A673 (cell line): ENCODE data around the gene C4BPA.

Source experiments
- CTCF ChIP-seq: fragments of 300-800, 200-600 bp; sonication (generic); conservative IDR thresholded peaks from 2 replicates; pipeline ENCODE4 v1.5.1; 2017; ENCODE audit warnings: low read depth, mild to moderate bottlenecking, antibody characterized with exemption, low read length, moderate library complexity, mixed read lengths
- EZH2 ChIP-seq: fragments of 200-600 bp; sonication (generic); IDR thresholded peaks from 2 replicates; pipeline ENCODE4 v1.6.1; 2017; ENCODE audit warnings: borderline replicate concordance, low read depth, mild to moderate bottlenecking, mixed read lengths, antibody characterized with exemption, low read length; ENCODE audit not compliant: poor library complexity, severe bottlenecking

- TF ChIP-seq CTCF (no peak), EZH2 (no peak)
These were observed 34.1 kb upstream of the C4BPA start for GRCh38 chr1:207069858-207070506.
